GM21723 (cell line): Measurements from ENCODE around the gene TCF7.
"Not testable (repeated sequence)": the region's sequence is repeated elsewhere in the genome, so short reads cannot be mapped to it uniquely, and the experiment has no call there.

ENCODE experiments used
- ATAC-seq: cut with Tn5 transposase; IDR thresholded peaks from one replicate; pipeline ENCODE4 v1.9.1; 2021; ENCODE audit warnings: mild to moderate bottlenecking, moderate library complexity; ENCODE audit not compliant: unreplicated experiment

TCF7 gene

DNA sequence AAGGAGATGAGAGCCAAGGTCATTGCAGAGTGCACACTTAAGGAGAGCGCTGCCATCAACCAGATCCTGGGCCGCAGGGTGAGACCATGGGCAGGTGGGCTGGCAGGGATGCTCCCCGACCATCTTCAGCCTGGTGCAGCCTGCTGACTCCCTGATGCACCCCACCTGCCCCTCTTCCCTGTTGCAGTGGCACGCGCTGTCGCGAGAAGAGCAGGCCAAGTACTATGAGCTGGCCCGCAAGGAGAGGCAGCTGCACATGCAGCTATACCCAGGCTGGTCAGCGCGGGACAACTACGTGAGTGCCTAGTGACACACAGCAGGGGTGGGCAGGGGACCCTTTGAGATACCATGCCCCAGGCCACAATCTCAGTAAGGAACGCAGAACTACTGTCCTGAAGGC lies 28.3 kb downstream of the TCF7 start:
- ATAC-seq, result no peak

DNA sequence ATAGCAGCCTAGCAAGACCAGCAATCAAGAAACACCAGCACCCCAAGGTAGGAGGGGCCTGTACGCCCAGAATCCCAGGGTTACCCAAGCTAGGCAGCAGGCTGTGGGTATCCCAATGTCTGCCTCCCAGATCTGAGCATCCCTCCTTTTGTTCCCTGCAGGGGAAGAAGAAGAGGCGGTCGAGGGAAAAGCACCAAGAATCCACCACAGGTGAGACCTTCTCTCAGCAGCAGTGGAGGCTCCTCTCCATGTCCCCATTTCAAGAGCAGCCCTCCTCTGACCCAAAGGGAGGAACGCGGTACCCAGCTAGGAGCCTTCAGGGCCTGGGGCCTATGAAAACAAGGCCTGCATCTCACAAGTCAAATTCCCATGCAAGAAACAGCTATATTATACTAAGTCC lies 28.9 kb downstream of the TCF7 start:
- no peak for ATAC-seq

DNA sequence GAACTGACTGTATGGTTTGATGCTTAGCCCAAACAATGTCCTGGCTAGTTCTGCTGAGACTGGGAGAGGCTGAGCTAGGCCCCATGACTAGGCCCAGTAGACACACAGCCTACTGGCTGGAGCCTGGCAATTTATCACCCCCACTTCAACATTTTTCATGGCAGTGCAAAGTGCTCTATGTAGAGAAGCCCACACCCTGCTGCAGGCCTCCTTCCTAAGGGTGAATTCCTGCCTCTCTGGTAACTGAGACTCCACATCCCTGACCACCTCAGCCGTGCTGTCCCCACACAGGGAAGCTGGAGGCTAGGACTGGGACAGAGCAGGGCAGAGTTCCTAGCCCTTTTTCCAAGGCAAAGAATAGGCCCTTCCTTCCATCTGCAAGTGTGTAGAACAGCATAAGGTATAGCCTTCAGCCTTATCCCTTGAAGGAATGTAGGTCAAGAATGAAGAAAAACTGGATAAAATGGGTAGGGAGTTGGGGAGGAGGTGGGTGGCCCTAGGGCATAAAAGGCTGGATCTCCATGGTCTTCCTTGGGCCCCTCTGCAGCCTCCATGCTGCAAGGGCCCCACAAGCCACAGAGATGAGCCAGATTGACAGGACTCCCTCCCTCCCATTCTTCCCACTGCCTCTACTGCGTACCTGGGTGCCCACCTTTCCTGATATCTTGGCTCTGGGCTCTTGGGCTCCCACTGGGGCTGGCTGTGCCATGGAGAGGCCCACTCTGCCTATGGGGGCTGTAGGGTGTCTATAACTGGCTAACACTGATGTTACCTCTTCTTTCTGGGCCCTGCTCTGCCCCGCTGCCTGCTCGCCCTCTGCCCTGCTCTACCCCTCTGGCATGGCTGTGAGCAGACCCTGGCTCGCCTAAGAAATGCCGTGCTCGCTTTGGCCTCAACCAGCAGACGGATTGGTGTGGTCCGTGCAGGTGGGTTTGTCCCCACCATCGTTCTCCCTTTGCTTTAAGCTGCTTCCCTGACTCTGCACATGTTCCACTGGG lies 29.8 kb downstream of the TCF7 start:
- ATAC-seq, result no peak

DNA sequence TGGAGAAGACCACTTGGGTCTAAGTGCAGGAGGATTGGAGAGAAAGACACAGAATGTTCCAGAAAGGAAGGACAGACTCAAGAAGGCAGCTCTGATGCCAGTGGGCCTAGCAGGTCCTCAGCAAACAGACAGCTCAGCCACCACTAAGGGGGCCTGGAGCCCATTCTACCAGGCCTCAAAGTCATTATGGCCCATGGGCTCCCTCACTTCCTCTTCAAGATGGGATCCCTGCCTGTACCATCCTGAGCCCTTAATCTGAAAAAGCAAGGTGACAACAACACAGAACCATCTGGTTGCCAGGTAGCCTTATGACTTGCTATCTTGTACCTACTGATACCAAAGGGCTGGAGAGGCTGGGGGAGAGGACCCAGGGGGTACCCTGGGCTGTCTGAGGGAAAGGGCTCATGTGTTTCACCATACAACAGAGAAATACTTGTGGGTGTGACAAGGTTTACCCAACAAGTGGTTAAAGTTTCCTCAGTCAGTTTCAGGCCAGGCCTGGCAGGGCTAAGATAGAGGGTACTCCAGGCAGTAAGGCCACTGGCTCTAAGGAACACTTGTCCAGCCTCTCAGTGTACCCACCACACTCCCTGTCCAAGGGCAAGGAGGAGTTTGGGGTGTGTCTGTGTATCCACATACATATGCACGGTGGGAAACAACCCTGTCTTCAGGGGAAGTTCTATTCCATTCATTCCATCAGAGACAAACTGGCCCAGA lies 30.7 kb downstream of the TCF7 start:
- ATAC-seq, result no peak

DNA sequence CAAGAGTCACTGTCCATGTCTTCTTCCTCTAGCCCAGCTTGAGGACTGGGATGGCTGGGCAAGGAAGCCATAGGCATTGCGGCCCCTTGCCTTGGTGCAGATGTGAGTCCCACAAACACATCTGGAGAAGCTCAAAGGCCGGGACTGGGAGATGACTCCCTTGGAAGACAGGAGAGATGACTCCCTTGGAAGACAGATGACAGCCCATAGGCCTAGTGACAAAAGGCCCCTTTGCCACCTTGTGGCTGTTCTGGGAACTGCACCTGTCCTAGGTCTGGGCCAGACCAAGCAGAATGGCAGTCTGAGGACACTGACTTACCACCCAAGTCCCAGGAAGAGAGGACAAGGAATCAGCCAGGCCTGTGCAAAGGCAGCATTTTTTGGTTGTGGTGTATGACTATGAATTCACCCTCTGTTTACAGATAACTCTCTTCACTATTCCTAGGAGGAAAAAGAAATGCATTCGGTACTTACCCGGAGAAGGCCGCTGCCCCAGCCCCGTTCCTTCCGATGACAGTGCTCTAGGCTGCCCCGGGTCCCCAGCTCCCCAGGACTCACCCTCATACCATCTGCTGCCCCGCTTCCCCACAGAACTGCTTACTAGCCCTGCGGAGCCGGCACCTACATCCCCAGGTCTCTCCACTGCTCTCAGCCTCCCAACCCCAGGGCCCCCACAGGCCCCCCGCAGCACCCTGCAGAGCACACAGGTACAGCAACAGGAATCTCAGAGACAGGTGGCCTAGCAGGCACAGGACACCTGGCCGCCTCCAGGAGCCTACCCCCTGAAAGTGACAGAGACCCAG lies 31.5 kb downstream of the TCF7 start:
- no peak for ATAC-seq

DNA sequence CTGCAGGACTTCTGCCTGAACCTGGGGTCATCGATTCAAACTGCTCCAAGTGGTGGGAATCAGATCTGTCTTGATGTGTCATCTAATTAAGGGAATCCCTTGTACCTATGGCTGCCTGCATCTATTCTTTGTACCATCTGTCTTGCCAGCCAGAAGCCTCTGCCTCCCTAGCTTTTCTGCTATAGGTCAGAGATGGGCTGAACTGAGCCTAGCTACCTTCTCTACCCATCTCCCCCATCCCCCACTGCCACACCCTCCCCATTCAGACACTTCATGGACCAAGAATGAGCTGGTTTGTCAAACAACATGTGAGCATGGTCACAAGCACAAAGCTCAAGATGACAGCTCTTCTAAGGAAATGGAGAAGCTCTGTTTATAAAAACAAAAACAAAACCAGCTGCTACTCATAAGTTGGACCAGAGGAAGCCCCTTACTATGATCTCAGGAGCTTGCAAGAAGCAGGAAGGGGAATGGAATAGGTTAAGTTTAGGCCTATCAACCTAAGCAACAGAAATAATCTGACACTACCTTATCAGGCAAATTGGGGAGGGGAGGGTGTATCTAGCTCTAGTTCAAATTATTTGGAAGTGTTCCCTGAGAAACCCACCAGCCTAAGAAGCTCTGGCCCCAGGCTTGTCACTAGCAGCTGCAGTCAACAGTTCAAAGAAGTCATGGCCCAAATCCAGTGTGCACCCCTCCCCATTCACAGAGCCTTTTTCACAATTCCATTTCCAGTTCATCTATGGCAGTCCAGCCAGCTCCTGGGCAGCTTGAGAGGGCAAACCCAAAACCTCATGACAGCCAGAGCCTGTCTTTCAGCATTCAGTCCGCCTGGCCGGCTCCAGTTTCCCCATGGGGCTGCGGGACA lies 32.4 kb downstream of the TCF7 start:
- ATAC-seq, result no peak

DNA sequence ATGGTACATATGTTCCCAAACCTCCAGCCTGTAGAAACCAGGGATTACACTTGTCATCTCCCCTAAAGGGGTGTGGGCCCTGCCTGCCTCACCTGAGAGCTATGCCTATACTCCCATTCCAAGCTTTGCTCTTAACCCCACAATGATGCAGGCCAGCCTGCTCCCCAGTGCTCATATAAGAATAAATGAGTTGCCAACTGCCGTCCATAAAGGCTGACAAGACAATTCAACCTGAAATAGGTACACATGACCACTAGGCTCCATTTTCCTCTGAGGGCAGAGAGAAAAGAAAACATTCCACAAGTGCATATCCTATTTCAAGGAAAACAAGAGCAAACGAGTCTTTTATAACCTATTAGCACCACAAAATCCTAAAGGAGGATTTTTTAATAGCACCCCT lies 33.8 kb downstream of the TCF7 start:
- ATAC-seq, result no peak

DNA sequence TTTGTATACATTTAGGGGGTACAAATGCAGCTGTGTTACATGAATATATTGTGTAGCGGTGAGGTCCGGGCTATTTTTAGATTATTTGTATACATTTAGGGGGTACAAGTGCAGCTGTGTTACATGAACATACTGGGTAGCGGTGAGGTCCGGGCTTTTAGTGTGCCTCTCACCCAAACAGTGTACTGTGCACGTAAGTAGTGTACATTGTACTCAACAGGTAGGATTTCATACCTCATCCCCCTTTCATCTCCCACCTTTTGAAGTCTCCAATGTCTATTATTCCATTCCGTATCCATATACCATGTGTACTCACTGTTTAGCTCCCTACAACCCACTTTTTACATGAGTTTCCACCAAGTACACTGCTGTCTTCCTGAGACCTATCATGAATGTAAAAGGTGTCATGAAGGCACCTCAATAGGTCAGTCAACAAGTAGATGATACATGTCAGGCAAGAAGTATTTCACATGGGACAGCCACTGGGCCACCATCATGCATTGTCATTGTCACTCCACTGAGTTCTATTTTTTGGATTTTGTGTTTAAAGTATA lies 34.6 kb downstream of the TCF7 start:
- no peak for ATAC-seq

DNA sequence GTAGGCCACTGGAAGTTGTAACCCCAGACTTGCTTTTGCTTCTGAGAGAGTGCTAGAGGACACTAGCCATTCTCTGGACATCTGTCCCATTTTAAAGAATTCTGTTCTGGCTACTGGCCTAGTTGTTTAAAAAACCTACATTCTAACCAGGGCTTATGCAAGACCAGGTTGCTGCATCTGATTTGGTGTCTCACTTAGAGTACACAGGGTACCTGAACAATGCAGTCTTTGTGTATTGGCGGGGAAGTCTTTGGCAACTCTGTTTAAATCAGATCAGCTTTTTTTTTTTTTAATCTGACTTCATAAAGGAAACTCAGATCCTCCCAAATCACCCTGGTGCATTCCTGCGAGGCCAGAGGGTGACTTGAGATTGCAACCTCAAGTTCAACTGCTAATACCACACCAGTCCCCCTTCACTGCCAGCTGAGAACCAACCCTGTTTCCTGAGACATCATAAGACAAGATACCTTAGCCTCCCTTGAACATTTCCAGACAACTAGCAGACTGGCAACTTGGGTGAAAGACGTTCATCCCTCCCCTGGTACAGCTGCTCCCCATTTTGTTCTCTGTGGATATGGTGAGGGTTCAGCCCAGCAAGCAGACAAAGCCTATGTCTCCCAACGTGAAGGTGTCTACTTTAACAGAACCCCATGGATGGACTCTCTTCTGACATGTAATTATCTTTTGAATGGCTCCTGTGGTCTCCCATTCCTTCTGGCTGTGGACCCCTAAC lies 35.3 kb downstream of the TCF7 start:
- no peak for ATAC-seq

DNA sequence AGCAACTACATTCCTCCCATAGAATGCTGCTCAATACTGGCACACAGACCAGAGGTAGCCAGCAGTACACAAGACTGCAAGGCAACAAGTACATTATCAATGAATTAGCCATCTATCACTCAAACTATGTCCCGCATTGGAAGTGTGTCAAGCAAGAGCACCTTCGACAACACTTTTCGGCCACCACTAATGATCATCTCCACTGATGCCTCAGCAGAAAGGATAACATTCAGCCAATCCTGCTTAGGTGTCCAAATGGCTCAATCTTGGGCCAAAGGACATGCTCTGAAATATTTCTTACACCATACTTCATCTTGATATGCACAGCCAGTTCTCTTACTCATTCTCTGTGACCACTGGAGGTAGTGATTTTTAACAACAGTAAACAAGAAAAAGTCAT lies 37.2 kb downstream of the TCF7 start:
- ATAC-seq, result no peak

DNA sequence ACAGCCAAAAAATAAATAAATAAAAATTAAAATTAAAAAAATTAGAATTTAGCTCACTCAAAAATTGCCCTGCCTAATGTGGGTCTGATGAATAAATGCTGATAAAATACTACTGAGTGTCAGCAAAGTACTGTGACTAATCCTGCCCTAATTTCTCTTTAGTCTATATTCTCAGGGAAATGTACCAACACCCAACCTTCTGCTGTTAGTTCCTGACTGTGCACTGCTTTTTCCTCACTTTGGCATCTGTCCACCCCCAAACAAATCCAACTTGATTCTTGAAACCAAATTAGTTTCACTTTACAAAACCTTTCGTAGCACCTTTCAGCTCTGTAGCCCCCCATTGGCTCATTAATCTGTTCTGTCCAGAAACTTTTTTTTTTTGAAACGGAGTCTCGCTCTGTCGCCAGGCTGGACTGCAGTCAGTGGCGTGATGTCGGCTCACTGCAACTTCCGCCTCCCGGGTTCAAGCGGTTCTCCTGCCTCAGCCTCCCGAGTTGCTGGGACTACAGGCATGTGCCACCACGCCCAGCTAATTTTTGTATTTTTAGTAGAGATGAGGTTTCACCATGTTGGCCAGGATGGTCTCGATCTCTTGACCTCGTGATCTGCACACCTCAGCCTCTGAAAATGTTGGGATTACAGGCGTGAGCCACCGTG lies 37.8 kb downstream of the TCF7 start:
- ATAC-seq, result not testable (repeated sequence)

DNA sequence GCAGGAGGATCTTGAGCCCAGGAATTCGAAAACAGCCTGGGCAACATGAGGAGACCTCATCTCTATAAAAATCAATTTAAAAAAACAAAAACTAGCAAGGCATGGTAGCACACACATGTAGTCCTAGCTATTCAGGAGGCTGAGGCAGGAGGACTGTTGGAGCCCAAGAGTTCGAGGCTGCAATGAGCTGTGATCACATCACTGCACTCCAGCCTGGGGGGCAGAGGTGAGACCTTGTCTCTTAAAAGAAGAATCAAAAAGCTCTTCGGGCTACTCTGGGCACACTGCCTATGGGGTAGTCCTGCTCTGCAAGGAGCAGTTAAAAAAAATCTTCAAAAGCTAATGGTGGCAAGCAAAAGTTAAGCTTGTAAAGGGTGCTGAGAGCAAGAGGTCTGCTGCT lies 38.8 kb downstream of the TCF7 start:
- no peak for ATAC-seq

DNA sequence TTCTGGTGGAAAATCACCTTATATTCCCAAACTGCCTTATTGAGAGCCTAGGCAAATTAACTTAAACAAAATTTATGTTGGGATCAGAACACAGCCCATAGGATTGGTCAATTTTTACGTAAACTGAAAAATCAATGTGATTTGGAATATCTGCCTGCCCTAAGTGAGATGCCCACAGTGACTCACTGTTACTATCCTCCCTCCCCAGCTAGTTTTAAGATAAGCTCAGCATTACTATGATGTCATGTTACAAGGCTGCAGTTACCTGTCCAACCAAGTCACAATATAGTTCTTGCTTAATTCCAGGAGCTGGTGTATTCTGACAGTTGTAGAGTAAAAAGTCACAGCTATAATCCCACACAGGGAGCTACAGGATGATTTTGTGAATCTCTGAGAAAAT lies 39.2 kb downstream of the TCF7 start:
- ATAC-seq, result no peak

DNA sequence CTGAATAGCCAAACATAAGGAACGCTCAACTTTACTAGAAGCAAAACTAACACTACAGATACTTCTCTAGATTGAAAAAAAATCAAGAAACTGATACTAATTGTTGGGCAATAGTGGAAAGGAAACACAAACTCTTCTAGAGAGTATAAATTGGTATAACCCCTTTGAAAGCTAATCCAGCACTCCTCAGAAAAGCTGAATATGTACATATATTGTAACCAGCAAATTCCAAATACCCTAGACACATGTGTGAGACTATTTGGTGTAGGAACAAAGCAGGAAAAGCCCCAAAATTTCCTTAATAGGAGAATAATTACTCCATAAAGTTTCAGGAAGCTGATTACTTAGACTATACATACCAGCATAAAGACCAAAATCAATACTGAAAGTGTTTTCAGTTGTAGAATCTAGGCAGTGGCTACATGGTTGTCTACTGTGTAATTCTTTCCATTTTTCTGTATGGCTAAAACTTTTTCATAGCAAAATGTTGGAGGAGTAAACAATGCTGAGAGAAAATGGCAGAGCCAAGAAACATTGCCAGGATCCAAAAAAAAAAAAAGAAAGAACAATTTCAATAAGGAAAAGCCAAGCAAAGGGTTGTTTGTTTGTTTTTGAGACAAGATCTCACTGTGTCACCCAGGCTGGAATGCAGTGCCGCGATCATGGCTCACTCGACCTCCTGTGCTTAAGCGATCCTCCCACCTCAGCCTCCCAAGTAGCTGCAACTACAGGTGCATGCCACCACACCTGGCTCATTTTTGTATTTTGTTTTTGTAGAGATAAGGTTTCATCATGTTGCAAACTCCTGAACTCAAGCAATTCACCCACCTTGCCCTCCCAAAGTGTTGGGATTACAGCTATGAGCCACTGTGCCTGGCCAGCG lies 47.3 kb downstream of the TCF7 start:
- ATAC-seq, result no peak

DNA sequence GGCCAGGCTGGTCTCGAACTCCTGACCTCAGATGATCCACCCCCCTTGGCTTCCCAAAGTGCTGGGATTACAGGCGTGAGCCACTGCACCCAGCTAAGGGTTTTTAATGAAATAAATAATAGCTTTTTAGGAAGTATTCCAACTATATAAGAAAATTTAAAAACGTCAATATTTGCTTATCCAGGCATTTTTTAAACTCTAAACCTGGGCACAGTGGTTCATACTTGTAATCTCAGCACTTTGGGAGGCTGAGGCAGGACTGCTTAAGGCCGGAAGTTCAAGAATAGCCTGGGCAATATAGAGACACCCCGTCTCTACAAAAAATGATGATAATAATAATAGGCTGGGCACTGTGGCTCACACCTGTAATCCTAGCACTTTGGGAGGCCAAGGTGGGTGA lies 48.1 kb downstream of the TCF7 start:
- no peak for ATAC-seq

DNA sequence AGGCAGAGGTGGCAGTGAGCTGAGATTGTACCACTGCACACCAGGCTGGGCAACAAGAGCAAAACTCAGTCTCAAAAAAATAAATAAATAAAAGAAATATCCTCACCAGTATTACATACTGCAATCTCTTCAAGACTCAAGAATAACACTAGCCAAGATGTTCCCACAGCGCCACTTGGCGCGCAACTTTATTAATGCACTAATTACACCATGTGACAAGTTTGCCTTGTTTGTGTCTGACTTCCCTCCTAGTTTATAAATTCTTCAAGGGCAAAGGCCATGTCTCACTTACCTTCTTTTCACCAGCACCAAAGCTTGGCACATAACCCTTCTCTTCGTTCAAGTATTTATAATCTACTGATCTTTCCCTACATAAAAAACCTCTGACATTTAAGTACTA lies 57.5 kb downstream of the TCF7 start:
- no peak for ATAC-seq

DNA sequence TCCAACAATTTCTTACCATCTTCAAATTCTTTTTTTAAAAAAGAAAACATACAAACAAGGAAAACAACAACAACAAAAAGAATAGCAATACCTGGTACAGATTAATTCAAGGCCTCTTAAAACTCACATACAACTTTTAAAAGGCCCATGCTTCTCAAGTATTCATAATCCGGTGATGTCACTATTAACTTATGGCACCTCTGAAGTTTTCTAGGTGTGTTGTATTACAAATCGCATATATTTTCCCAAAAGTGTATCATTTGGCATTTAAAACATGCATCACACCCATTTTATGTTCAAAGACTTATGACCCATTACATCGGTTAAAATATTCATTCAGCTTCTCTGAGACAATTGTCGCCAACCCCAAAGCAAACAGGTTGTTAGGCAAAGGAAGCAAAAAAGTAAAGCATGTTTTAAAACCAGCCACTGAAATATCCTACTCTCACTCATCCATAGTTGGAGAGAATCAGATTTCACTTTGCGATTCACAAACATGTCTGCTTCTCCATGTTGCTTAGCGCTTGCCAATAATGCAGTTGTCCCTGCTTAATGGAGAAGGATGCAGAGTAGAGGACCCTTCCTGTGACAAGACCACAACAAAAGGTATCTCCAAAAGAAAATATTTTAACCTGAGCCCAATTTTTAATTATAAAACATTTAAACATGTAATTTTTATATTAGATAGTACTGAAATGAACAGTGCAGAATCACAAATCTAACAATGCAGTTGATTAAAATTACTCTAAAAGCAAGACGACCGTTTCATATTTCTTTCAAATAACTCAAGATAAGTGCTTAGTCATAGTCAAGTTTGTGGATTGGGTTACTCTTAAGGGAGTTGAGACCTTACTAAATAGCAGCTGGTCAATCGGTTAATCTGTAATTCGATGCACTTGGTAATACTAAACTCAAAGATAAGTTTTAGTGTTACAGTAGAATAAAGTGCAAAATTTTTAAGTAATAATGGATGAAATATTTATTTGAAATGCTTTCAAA lies 60.7 kb downstream of the TCF7 start:
- ATAC-seq, result no peak
